SKM-1 (cell line): ENCODE measurements around the gene SLC39A12.

Experiments
- DNase-seq: peaks from one replicate; lab custom pipeline; 2025; ENCODE audit not compliant: unreplicated experiment; lab: John Stamatoyannopoulos, UW

SLC39A12 gene

DNA sequence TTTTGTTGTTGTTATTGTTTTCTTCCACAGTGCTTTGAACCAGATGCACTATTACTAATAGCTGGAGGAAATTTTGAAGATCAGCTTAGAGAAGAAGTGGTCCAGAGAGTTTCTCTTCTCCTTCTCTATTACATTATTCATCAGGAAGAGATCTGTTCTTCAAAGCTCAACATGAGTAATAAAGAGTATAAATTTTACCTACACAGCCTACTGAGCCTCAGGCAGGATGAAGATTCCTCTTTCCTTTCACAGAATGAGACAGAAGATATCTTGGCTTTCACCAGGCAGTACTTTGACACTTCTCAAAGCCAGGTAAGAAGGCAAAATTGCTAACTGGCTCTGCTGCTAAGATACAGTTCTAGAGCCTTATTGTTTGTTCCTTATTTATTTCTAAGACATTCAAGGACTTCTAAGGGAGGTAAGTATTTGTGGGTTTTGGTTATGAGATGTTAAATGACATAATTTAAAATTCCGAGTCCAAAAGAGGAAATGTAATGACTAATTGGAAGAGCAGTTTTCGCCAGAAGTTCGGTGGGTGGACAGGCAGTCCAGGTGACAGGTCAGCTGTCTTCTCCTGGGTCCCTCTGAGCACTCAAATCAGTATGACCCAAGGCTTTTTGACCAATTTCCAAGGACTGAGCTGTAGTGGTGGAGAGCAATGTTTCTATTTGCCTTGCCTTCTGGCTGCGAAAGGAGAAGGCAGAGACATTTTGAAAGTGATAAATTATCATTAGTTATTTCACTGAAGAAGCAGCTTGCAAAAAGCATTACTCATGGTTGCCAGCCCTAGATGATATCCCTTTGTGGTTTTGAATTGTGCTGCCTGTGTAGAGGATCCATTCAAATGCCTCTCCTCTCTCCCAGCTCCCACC is 10.1 kb downstream of the SLC39A12 start:
- no peak for DNase-seq

DNA sequence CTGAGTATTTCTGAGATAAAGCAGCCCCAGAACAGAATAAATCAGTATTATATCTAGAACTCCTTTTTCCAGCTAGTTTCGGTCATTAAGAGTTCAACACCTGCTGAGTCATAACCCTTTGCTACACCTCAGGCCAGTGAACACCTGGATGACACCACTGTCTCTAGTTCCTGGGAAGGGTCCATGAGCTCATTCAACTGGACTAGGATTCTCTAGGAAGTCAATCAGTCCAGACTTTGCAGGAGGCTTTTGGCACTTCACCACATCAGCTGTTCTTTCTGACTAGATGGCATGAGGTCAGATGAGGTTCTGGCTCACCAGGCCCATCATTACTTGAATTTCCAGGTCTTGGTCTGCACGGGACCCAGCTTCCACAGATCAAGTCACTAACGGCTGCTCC is 11.7 kb downstream of the SLC39A12 start:
- DNase-seq = no peak

DNA sequence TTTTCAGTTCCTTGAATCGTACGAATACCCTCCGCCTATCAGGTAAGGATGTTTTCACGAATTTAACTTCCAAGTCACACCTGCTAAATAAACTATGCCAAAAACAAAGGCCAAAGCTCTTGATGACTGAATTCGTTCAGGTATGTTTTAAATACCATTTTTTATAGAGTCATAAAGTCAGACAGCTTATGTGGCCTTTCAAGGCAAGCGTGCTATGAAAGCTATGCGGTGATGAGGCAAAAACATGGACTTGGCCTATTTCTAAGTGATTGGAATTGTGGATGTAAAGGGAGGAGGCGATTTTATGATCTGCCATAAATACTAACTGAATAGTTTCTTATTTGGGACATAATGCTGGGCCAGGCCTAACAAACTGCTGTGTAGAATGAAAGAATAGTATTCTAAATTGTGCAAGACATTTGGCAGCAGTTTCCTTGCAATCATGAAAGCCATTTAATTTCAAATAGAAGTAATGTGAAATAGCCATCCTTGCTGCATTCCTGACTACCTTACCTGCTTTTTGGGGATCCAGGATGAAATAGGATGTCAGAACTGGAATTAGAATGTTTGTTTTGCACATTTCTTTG is 14.0 kb downstream of the SLC39A12 start:
- DNase-seq = no peak

DNA sequence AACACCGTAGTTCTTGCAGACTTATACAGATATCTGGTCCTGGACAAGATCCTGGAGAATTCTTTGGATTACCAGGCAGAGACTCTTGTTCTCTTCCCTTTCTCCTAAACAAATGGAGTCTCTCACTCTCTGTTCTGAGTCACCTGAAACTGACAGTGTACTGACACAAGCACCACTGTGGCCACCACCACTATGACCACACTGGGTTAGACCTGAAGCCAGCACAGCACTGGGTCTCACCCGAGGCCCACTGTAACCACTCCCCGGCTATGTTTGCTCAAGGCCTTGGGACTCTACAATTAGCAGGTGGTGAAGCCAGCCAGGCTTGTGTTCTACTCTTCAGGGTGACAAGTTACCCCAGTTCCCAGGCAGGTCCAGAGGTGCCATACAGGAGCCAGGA is 22.8 kb downstream of the SLC39A12 start:
- no peak for DNase-seq

DNA sequence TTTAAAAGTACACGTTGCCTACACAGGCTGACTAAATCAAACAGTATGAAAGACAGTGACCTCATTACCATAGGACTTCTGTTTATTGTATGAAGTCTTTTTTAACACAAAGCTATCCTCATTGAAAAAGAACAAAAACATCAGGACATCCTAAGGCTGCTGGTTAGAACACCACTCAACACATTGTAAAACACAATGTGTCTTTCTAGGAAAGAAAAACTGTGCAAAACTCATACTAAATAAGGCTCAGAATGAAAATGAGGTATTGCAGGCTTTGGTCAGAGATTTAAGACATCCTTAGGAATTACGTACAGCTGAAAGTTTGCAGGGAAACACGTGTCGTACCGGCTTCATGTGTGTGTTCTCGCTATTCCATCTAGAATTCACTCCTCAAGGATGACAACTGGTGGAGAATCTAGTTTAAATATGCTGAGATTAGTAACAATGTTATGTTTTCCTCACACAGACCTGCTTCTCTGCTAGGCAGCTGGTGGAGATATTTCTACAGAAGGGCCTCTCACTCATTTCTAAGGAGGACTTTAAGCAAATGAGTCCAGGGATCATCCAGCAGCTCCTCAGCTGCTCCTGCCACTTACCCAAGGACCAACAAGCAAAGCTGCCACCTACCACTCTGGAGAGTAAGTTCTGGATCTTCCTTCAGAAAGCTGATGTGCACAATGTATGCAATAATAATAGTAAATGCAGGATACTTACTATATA is 29.3 kb downstream of the SLC39A12 start:
- no peak for DNase-seq

DNA sequence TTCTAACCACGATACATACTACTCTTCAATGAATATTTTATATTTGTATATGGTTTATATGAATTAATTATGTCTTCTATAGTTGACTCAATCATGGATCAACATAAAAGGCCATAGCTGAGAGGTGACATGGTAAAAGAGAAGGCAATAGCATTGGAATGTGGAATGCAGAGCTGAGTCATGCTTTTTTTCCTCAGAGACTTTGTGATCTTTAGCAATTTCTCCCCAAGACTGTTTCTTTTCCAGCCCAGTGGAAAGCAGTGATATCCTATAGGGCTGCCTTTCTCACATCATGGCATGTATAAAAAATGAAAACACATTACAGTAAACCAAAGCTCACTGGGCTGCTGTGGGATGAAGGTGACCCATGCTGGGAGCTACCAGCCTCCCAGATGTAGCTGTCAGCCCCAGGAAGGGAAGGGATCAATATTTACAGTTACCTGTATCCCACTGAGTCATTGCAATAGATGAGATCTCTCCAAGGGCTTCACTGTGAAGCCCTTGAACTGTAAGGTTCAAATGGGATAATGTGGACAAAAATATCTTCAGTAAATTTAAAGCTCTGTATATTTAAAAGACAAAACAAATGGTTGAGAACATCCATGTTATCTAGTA is 30.2 kb downstream of the SLC39A12 start:
- DNase-seq = no peak

DNA sequence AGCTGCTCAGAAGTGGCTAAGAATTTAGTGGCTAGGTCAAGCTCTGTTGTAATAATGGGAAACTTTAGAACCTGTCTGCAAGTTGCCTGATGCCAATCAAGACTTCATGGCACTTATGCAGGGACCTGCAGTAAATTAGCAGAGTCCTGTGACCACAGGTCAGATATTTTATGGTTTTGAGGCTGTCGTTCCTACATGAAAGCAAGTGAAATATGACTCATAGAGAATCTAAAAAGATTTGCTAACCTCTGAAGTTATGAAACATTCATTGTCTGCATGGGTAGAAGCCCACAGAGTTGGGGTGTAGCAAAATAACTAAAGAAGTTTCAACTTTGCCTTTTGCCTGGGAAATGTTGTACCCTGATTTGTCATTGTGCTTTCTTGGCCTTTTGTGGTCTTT is 32.3 kb downstream of the SLC39A12 start:
- no peak for DNase-seq

DNA sequence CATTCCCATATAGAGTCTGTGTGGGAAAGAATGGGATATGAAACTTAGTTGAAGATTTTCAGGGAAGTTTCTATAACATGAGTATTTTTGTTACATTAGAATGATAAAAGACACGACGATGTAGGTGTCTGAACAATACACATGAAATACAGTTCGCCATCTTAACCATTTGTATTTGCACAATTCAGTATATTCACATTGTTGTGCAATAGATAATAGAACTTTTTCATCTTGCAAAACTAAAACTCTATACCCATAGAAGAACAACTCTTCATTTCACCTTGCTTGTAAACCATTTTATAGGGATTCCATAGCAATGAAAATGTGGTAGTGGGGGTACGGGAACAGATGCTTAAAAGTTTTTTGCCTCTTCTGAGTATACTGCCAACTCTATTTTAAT is 32.8 kb downstream of the SLC39A12 start:
- DNase-seq = no peak

DNA sequence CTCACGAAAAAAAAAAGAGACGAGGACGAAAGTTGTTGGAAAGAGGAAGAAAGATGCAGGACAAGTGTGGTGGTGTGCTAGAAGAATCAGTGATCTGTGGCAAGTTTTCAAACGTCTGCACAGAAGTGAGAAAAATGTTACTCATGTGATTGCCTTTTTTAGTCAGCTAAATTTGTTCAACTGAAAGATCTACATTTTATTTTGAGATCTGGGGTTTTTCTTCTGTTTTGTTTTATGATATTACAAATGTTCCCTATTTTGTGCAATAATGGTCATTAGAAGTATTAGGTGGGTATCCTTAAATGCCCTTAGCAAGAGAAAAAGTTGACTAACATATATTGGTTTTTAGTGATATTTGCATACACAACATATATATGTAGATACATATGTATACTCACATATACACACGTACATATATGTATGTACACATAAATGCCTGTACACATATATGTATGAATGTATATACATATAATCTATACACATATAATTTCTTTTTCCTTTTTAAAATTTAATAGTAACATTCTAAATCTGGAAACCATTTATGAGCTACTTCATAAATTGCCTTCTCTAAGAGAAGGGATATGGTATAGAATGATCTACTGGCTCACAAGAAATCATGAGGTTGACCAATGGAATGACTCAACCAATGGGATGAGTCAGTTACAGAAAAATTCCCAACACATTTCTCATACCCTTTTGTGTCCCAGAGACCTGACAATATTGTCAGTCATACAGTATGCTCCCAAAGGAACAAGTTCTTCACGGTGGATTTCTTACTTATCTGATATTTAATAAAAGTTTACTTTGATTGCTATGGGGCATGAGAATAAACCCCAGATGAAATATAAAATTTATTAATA is 38.4 kb downstream of the SLC39A12 start:
- no peak for DNase-seq

DNA sequence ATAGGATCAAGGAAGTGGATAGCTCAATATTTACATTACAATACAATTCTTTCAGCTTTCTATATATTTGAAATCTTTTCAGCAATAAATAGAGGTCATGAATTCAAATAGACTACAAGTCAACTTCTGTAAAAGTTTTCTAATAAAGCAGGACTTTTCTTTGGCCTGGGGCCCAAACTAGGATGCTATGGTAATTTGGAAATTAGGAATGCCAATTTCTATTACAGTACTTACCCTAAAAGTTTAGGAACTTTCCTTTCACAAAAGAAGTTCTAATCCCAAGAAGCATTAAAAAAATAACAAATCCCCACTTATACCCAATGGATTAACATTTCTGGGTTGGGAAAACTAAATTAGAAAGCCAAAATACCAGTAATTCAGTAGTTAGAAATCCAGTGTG is 40.5 kb downstream of the SLC39A12 start:
- DNase-seq = no peak

DNA sequence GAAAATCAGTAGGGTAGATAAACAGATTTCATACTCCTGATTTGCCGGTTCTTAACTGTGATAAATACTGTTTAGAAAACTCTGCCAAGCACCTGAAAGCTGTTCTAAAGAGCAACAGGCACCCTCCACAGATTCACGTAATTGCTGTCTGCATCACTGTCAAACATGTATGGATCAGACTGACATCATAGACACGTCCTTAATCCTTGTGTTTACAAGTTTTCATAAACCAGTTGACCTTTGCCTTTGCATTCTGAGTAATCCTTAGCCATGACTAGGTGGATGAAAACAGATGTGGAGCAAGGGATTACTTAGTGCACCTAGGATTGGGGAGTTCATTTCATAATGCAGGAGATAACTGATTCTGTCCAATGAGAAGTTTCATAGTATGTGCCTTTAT is 41.6 kb downstream of the SLC39A12 start:
- no peak for DNase-seq

DNA sequence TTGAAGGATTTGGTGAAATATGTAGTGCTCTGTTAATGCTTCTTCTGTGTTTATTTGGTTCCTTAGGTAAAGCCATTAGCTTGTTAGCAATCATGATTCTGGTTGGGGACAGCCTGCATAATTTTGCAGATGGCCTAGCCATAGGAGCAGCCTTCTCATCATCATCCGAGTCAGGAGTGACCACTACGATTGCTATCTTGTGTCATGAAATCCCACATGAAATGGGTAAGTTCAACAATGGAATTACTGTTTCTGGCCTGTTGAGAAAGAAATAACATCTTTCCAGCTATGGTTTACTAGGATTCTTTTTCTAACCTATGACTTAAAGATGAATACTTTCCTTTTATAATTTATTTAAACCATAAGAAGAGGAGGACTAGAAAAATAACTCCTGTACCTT is 48.9 kb downstream of the SLC39A12 start:
- no peak for DNase-seq

DNA sequence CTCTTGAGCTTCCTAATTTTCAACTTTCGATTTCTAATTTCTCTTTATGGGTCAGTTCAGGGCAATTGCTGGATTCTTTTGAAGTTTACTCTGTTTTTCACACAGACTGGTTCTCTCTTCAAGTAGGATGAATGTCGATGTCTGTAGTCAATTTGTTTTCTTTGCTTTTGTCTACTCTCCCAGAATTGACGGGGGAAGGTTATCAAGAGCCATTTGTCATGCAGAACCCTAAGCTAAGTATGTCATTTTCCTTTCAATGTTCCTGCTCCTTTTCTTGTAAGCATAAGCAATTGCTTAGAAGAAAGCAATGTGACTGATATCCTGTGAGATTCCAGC is 53.7 kb downstream of the SLC39A12 start:
- DNase-seq = no peak

DNA sequence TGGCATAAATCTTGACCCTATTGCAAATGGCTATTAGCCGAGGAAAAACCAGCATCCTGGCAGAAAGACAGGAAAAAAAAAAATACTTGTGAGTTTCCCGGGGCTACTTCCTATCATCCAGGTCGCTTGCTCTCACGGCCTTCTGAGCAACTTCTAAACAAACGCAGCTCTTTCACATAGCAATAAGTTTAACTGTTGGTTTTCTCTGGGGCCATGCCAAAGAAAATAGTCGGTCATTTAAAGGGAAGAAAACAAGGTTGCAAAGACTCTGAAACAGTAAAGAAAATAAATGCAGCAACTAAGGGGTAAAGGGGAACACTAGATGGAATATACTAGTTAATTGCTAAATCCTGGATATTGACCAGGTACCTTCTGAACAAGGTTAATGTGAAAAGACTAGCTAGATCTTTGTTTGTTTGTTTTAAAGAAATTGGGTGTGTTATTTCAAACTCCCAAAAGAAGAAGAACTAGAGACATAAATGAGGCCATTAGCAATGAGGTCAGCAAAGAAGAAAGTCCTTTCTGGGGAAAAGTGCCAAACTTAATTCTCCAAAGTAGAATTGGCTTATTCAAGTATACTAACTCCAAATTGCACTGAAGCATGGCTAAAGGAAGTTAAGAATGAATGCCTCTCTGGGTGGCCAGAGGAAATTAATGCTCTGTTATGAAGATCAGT is 54.2 kb downstream of the SLC39A12 start:
- DNase-seq = no peak

DNA sequence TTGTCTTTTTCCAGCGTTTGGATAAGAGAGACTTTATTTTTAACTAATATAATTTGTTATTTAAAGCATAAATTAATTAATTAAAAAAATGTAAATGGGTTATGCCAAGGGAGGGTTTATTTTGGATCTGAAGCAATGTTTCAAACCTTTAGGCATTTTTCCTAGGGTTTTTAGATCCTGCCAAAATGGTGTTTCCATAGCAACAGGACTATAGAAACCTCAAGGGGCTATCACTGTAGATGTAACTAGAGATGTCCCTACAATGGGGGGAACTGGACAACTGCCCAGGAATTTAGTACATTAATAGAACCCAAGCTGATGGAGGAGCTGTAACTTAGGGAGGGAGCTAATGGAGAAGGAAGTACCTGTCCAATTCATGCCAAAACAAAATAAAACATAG is 57.3 kb downstream of the SLC39A12 start:
- DNase-seq = no peak

DNA sequence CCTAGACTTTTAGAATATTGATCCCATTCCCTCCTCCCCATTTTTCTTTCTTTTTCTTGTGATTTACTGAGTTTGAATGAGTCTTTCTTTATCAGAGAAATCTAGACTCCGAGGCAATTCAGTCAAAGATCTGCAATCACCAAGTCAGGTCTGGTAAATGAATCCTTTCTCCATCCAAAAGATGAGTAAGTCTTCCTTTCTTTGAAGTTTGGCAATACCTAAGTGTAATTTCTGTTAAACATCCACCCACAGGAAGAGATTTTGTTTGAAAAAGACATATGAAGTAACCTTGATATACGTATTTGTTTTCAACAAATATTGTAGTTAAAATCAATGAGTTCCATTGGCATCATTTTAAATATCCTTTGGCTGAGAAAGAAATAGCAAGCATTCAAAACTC is 58.3 kb downstream of the SLC39A12 start:
- no peak for DNase-seq

DNA sequence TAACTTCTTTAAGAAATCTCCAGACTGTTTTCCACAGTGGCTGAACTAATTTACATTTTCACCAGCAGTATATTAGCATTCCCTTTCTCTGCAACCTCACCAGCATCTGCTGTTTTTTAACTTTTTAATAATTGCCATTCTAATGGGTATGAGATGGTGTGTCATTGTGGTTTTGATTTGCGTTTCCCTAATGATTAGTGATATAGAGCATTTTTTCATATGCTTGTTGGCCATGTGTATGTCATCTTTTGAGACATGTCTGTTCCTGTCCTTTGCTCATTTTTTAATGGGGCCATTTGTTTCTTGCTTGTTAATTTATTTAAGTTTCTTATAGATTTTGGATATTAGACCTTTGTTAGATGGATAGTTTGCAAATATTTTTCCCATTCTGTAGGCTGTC is 68.8 kb downstream of the SLC39A12 start:
- DNase-seq = no peak

DNA sequence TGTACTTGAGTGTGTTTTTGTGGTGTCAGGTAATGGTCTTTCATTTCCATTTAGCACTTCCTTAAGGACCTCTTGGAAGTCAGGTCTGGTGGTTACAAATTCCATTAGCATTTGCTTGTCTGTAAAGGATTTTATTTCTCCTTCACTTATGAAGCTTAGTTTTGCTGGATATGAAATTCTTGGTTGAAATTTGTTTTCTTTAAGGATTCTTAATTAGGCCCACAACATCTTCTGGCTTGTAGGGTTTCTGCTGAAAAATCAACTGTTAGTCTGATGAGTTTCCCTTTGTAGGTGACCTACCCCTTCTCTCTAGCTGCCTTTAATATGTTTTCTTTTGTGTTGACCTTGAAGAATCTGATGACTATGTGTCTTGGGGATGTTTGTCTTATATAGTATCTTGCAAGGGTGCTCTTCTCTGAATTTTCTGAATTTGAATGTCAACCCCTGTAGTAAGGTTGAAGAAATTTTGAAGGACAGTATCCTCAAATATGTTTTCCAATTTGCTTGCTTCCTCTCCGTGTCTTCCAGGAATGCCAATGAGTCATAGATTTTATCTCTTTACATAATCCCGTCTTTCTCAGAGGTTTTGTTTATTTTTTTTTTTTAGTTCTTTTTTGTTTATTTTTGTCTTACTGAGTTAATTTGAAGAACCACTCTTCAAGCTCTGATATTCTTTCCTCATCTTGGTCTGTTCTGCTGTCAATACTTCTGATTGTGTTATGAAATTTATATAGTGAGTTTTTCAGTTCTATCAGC is 70.2 kb downstream of the SLC39A12 start:
- DNase-seq = no peak

DNA sequence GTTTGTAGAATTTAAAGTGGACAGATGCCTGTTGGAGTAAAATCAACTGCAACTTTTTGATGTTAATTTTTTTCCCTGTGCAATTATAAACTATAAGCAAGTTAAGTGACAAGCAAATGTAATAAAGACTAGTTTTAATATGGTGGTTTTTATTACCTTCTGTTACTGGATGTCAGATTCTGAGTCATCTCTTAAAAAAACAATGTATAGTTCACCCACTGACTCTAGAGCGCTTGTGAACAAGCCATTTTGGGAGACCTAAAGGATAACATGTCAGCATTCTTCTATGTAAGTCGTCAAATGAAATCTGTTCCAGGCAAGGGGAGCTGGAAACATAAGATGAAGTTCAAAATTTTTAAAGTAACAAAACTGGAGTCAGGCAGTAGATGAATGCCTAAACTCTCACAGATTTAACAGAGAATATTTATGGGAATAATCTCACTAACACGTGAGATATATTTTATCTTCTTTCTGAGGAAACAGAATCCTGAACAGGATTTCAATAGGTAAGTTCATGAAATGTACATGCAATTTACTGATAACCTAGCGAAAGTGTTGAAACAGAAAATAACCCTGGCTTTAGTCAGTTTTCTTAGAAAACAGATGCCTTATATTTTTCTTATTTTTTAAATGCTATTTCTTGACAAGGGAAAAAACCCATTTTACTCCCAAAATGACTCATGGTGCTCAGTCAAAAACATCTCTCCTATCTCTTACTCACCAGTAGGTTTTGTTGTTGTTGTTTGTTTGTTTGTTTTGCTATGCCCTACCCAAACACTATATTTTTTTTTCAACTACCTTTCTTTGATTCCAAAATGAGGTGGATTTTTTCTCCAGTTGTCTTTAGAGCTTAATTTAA is 91.7 kb downstream of the SLC39A12 start:
- DNase-seq = no peak
